Stimulated activated naive B cell treated with anti-CD40 and anti-IgM and Interleukin-4, amounts not matched to agents 10 μg/mL and 1 μg/mL and 100 μg/mL, for 72 hours (primary cell): ENCODE results near the gene TSSK2.

Experiments
- ATAC-seq, 2 donors: fragments of 150-1000 bp; cut with Tn5 transposase; replicated peaks; 2 replicates each; pipeline ENCODE4 v1.10.0; 2021; ENCODE audit warnings: moderate library complexity in 1 of 2
- DNase-seq: peaks from one replicate; pipeline ENCODE4 v3.0.0; 2021
- H3K27ac Mint-ChIP-seq: one replicate; pipeline ENCODE4 v1.8.0; 2022; ENCODE audit warnings: mild to moderate bottlenecking, mixed read lengths
- H3K27me3 Mint-ChIP-seq, 2 donors: one replicate each; pipeline ENCODE4 v1.8.0; 2022; ENCODE audit warnings: mixed read lengths in 2 of 2
- H3K36me3 Mint-ChIP-seq, 2 donors: one replicate each; pipeline ENCODE4 v1.8.0; 2022; ENCODE audit warnings: mixed read lengths in 2 of 2, mild to moderate bottlenecking in 1 of 2
- H3K4me1 Mint-ChIP-seq, 2 donors: one replicate each; pipeline ENCODE4 v1.8.0; 2022; ENCODE audit warnings: mixed read lengths in 2 of 2, mild to moderate bottlenecking in 1 of 2
- H3K4me3 Mint-ChIP-seq, 2 donors: one replicate each; pipeline ENCODE4 v1.8.0; 2022; ENCODE audit warnings: mild to moderate bottlenecking in 2 of 2, mixed read lengths in 2 of 2, moderate library complexity in 1 of 2
- H3K9me3 Mint-ChIP-seq, 2 donors: one replicate each; pipeline ENCODE4 v1.8.0; 2022; ENCODE audit warnings: mixed read lengths in 2 of 2, mild to moderate bottlenecking in 1 of 2

The TSSK2 gene

DNA sequence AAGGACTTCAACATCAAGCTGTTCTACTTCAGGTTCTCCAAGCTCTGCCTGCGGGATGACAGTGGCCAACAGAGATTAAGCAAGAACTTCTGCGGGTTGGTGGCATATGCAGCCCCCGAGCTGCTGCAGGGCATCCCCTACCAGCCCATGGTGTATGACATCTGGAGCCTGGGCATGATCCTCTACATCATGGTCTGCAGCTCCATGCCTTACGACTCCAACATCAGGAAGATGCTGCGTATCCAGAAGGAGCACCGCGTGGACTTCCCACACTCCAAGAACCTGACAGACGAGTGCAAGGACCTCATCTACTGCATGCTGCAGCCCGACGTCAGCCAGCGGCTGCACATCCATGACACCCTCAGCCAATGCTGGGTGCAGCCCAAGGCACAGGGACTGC, 6.1 kb upstream of the TSSK2 start:
- ATAC-seq (no peak), DNase-seq (no peak)
- Mint-ChIP-seq H3K9me3 (no peaks in the 10 kb centered on the region), H3K4me3 (no peak overlapping the region), H3K36me3 (no peaks in the 10 kb centered on the region), H3K27ac (no peak overlapping the region), H3K27me3 (no peaks in the 10 kb centered on the region), H3K4me1 (peaks cover 22 to 26% of the 10 kb centered on the region in 2 donors)

DNA sequence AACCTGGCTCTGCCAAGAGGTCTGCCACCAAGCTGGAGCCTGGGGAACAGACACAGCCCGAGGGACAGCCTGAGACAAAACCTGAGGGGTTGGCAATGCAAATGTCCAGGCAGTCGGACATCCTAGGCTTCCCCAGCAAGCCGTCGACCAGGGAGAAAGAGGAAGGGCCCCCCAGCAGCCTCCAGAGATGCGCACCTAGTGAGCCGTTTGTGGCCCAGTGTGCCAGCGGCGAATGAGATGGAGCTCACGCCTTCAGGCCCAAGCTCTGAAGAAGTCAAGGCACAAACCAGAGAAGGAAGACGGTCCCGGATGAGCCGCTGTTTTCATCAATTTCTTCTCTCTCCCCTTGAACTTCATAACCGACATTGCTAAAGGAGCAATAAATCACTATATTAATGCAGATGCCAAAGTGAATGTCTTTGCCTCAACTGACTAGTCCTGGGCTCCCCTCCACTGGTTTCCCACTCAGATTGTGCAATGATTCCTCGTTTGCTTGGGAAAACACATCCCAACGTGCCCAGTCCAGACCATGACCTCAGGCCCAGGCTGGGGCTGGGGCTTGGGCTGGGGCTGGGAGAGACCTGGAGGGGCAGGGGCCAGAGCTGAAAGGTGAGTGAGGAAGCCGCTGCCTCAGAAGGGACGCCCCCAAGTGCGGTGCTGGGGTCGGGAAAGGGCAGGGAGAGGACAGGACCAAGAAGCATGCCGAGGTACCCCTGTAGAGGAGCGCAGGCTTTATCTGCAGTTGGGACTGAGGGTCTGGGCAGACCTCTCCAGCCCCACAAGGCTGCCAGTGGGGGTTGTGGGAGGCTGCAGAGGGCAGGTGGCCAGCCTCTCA, 5.4 kb upstream of the TSSK2 start:
- no peak for ATAC-seq
- Mint-ChIP-seq H3K27ac (no peak overlapping the region), H3K9me3 (no peaks in the 10 kb centered on the region), H3K4me1 (peaks cover 15 to 19% of the 10 kb centered on the region in 2 donors), H3K4me3 (no peak overlapping the region), H3K27me3 (no peaks in the 10 kb centered on the region), H3K36me3 (no peaks in the 10 kb centered on the region)
- no peak for DNase-seq

DNA sequence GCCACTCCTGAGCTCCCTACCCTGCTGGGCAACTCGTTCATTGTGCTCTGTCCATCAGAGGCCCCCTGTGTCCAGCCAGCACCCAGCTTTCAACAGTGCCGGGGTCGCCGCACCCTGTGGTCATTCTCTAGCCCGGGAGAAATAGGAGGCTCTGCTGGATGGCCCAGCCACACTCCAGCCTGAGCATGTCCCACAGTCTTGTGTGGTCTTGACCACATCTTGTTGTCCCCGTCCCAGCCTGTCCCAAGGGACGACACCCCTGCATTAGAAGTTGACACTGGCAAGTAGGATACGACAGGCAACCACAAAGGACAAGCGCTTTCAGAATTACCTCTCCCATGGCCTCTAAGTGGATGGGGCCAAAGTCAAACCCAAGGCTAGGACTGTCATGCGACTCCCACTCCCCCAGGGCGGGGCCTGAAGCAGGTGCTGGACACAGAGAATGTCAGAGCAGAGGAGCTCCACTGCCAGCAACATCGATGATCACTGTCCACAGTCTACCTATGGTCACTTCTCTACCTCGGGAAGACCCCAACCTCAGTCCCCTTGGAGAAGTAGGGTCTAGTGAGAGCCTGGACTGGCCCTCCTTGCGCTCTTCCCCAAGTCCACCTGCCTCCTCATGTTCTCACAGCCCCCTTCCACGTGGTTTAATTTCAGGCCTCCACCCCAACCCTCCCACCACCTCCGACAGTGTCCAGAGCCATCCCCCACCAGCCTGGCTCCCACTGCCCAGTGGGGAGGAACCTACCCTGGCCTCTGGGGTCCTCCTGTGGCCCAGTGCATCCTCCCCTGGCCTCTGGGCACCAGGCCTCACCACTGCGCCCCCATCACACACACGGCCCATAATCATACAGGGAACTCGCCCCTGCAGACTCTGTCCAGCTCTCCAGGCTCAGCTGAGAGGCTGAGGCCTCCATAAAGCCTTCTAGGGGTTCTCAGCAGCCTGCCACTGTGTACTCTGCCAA, 4.5 kb upstream of the TSSK2 start:
- Mint-ChIP-seq H3K27ac (no peak overlapping the region), H3K36me3 (peaks cover 4 to 7% of the 10 kb centered on the region in 2 donors), H3K4me1 (peaks cover 9 to 10% of the 10 kb centered on the region in 2 donors), H3K27me3 (no peaks in the 10 kb centered on the region), H3K4me3 (no peak overlapping the region), H3K9me3 (no peaks in the 10 kb centered on the region)
- DNase-seq: no peak
- no peak for ATAC-seq

DNA sequence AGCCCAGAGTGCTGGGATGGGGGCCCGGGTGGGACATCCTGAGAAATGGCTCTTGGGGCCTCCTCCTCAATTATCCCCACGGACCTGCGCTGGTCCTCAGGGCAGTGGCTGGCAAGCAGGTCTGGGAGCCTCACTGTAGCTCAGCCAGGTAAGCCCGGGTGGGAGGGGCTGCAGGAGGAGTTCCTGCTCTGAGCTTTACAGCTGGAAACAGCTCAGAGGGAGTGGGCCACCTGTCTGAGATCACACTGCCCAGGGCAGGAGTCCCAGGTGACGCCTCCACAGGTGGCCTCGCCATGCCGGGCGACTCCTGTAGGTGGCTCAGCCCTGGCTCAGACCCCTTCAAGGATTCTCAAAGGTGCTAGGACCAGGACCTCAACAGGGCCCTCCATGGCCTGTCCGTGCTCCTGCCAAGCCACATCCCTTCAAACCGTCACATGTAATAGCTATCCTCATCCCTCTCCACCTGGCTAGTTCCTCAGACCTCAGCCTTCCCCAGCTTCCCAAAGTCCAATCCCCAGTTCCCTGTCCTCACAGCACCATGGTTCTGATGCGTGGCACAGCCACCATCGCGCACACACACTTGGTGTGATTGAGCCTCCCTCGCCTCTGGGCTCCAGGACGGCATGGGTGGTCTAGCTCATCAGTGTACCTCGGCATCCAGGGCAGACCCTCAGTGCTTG, 3.6 kb upstream of the TSSK2 start:
- Mint-ChIP-seq H3K4me3 (no peak overlapping the region), H3K27ac (no peak overlapping the region), H3K27me3 (no peaks in the 10 kb centered on the region)

DNA sequence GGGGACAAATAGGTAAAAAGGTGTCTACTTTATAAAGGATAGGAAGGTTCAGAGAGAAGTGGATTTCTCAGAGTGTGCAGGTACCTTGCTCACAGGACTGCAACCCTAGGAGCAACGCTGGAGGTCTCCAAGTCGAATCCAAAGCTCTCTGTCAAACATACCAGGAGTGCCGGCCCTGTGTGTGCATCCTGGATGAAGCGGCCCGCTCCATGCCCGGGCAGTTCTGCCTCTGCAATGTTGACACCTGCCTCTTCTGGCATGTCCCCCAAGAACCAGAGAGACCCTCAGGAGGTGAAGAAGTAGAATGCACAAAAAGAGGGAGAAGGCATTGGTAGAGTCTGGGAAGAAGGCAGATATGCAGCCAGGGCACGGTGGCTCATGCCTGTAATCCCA, 3.1 kb upstream of the TSSK2 start:
- no peak overlapping the region for H3K27ac Mint-ChIP-seq
- ATAC-seq: no peak
- H3K4me1 Mint-ChIP-seq: peaks cover 6 to 8% of the 10 kb centered on the region in 2 donors
- H3K27me3 Mint-ChIP-seq: no peaks in the 10 kb centered on the region
- peaks cover 15 to 20% of the 10 kb centered on the region in 2 donors for H3K36me3 Mint-ChIP-seq
- no peak for DNase-seq
- H3K9me3 Mint-ChIP-seq: no peaks in the 10 kb centered on the region
- H3K4me3 Mint-ChIP-seq: no peak overlapping the region

More for the DNA sequence above, 3.6 kb upstream of the TSSK2 start:
- Mint-ChIP-seq H3K9me3 (no peaks in the 10 kb centered on the region), H3K36me3 (peaks cover 11 to 15% of the 10 kb centered on the region in 2 donors), H3K4me1 (peaks cover 9% of the 10 kb centered on the region in 2 donors)
- DNase-seq: no peak
- ATAC-seq: no peak

DNA sequence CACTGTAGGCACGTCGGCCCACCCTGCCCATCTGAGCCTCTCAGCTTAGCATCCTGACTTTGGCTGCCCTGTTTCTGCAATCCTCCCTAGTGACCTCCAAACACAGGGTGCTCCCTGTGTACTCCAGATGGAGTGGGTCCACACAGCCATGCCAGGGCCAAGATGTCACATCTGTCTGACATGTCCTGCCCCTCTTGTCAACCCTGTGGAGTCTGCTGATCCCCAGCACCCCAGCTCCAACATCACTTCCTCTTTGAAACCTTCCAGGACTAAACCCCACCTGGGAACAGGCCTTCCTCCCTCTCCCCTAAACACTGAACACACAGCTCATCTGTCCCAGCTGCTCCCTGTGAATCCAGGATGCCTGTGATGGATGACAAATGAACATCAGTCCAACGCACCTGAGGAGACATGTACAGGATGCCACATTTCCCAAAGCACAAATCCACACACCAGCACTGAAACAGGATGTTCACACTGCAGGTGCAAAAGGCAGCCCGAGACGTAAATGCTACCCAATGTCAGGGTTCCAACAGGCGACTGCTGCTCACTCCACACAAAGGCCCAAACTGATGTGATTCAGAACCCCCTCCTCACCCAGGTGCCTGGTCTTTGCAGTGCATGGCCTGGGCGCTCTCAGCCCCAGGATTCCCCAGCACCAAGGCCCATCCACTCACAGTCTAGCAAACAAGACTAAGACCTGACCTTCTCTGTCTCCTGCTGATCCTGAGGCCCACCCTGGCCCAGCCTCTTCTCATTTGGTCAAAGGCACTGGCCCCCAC, 2.0 kb upstream of the TSSK2 start:
- Mint-ChIP-seq H3K36me3 (peaks cover 18 to 27% of the 10 kb centered on the region in 2 donors), H3K27me3 (no peaks in the 10 kb centered on the region), H3K9me3 (no peaks in the 10 kb centered on the region), H3K4me1 (peaks cover 5 to 11% of the 10 kb centered on the region in 2 donors), H3K4me3 (no peak overlapping the region), H3K27ac (no peak overlapping the region)
- DNase-seq (no peak), ATAC-seq (no peak)

DNA sequence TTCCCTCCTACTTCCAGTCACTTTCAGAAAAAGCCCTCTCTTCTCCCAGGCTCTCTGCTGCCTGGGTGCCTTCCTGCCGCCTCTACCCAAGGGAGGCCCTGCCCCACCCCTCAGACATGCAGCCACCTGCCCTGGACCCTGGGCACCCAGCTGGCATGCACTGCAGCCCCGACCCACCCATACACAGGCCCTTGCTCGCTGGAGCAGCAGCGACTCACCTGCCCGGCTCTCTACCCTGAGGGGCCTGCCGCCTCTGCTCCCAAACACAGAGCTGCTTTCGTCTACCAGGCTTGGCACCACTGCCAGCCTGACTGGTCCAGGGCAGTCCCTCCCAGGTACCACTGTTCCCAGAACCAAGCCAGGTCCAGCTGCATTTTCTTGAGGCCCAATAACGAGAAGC, 1.2 kb upstream of the TSSK2 start:
- ATAC-seq (no peak), DNase-seq (no peak)
- Mint-ChIP-seq H3K27ac (no peak overlapping the region), H3K4me1 (peaks cover 5 to 14% of the 10 kb centered on the region in 2 donors), H3K27me3 (no peaks in the 10 kb centered on the region), H3K9me3 (no peaks in the 10 kb centered on the region), H3K4me3 (no peak overlapping the region), H3K36me3 (peaks cover 22 to 31% of the 10 kb centered on the region in 2 donors)

DNA sequence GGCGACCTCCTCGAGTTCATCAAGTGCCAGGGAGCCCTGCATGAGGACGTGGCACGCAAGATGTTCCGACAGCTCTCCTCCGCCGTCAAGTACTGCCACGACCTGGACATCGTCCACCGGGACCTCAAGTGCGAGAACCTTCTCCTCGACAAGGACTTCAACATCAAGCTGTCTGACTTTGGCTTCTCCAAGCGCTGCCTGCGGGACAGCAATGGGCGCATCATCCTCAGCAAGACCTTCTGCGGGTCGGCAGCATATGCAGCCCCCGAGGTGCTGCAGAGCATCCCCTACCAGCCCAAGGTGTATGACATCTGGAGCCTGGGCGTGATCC, 542 bp downstream of the TSSK2 start:
- Mint-ChIP-seq H3K4me1 (peaks cover 5 to 14% of the 10 kb centered on the region in 2 donors), H3K27ac (no peak overlapping the region), H3K9me3 (no peaks in the 10 kb centered on the region), H3K4me3 (no peak overlapping the region), H3K27me3 (no peaks in the 10 kb centered on the region), H3K36me3 (peaks cover 32 to 45% of the 10 kb centered on the region in 2 donors)
- no peak for ATAC-seq
- DNase-seq: no peak

DNA sequence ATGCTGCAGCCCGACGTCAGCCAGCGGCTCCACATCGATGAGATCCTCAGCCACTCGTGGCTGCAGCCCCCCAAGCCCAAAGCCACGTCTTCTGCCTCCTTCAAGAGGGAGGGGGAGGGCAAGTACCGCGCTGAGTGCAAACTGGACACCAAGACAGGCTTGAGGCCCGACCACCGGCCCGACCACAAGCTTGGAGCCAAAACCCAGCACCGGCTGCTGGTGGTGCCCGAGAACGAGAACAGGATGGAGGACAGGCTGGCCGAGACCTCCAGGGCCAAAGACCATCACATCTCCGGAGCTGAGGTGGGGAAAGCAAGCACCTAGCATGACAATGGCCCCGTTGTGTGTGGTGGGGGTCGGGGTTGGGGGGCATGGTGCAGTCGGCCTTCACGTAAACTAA, 1.0 kb downstream of the TSSK2 start:
- peaks cover 5 to 14% of the 10 kb centered on the region in 2 donors for H3K4me1 Mint-ChIP-seq
- DNase-seq: no peak
- no peak overlapping the region for H3K27ac Mint-ChIP-seq
- no peak overlapping the region for H3K4me3 Mint-ChIP-seq
- H3K27me3 Mint-ChIP-seq: no peaks in the 10 kb centered on the region
- no peak for ATAC-seq
- peaks cover 37 to 50% of the 10 kb centered on the region in 2 donors for H3K36me3 Mint-ChIP-seq
- no peaks in the 10 kb centered on the region for H3K9me3 Mint-ChIP-seq

DNA sequence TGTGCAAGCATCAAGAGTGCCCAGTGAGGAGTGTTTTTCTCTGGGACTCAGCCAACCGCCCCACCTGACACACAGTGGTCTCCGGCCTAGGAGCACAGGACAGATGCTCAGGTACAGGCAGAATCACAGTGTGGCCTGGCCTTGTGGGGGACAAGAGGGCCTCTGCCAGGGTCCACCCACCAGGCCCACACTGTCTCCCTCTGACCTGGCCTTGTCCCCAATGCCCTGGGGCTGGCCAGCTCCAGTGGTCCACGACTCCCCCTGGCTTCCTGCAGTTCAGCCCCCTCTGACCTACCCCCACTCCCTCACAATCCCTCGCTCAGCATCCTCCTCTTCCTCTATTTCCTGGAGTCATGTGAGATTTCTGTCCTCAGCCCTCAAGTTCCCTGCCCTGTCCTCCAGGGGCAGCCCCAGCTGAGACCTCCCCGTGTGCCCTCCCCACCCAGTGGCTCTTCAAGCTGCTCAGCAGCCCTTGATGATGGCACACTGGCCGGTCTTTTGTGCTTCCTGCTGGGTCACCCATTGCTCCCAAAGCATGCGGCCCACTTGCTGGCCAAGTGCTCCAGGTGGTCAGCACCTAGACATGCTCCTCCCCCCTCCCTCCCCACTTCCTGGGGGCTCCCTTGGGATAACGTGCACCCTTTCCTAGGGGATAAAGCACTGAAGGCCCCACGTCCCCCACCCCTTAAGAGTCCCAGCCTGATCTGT, 1.7 kb downstream of the TSSK2 start:
- ATAC-seq: no peak
- Mint-ChIP-seq H3K36me3 (peaks cover 37 to 51% of the 10 kb centered on the region in 2 donors), H3K9me3 (no peaks in the 10 kb centered on the region), H3K27me3 (no peaks in the 10 kb centered on the region), H3K27ac (peak overlapping the region; percentile 59), H3K4me3 (no peak overlapping the region), H3K4me1 (peaks cover 5 to 14% of the 10 kb centered on the region in 2 donors)
- no peak for DNase-seq

DNA sequence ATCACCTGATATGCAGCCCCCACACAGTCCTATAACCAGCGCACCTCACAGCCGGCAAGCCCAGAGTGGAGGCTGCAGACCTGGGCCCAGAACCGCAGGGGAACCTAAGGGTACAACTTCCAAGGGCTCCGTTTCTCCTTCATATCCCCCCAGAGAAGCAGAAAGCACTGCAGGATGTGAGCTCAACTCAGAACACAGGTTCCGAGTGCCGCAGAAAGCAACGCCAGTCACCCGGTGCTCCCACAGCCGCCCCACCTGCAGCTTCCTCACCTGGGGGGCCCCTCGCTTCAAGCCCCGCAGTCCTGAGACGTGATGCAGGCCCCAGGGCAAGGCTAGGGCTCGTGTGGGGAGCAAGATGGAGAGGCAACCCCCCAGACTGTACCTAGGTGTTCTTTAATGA, 2.5 kb downstream of the TSSK2 start:
- Mint-ChIP-seq H3K4me1 (peaks cover 5 to 14% of the 10 kb centered on the region in 2 donors), H3K27ac (no peak overlapping the region), H3K36me3 (peaks cover 37 to 51% of the 10 kb centered on the region in 2 donors), H3K9me3 (no peaks in the 10 kb centered on the region), H3K27me3 (no peaks in the 10 kb centered on the region), H3K4me3 (no peak overlapping the region)
- no peak for ATAC-seq
- DNase-seq: no peak

DNA sequence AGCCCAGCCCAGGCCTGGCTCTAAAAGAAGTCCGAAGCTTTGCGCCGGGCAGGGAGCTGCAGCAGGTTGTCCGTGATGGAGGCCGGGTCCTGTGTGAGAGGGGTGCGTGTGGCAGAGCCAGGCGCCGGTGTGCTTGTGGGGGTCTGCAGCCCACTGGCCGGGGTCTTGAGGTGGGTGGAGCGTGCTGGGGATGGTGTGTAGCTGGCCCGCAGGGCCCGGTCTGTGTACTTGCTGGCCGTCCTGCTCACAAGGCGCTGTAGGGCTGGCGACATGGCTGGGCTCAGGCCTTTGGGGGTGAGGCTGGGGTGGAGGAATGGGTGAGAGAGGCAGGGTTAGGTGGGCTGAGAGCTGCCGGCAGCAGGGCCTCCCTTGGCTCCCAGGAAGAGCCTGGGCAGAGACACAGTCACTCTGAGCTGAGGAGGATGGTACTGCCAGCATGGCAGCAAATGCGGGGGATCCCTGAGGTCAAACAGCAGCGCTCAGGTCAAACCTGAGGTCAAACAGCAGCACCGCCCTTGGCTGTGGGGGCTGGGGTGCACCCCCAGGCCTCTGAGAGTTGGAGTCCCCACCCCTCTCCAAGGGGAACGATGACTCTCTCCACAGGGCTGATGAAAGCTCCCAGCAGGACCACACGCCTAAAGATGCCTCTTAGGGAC, 3.2 kb downstream of the TSSK2 start:
- Mint-ChIP-seq H3K27ac (peak overlapping the region; percentile 78), H3K4me1 (peaks cover 2 to 14% of the 10 kb centered on the region in 2 donors), H3K27me3 (no peaks in the 10 kb centered on the region), H3K4me3 (no peak overlapping the region), H3K9me3 (no peaks in the 10 kb centered on the region), H3K36me3 (peaks cover 44 to 59% of the 10 kb centered on the region in 2 donors)
- no peak for DNase-seq
- no peak for ATAC-seq

DNA sequence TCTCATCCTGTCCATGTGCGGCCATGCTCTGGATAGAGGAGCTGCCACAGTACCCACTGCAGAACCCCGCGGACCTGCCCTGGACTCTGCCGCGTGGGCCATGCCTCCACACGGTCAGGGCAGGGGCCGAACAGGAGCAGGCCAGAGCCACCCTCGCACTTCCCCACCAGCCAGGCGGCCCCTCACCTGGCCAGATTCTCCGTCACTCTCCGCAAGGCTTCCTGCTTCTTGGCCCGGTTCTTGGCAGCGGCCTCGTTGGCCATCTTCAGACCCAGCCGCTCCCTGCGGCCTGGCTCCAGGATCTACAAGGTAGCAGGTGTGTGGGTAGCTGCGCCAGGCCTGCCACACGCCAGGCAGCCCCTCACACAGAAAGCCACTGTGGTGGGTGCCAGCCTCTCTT, 3.8 kb downstream of the TSSK2 start:
- no peak for ATAC-seq
- Mint-ChIP-seq H3K9me3 (no peaks in the 10 kb centered on the region), H3K4me1 (peaks cover 2 to 14% of the 10 kb centered on the region in 2 donors), H3K4me3 (no peak overlapping the region), H3K27me3 (no peaks in the 10 kb centered on the region), H3K27ac (no peak overlapping the region), H3K36me3 (peaks cover 50 to 64% of the 10 kb centered on the region in 2 donors)
- DNase-seq: no peak
